HG02588 (cell line): ENCODE measurements around the gene TTC22.
A peak's percentile ranks its signal among the peaks of the same experiment; 100 is the strongest.

ENCODE experiments used
- ATAC-seq: cut with Tn5 transposase; IDR thresholded peaks from one replicate; pipeline ENCODE4 v1.9.1; 2021; ENCODE audit warnings: mild to moderate bottlenecking, moderate library complexity; ENCODE audit not compliant: unreplicated experiment

Gene TTC22

GRCh38 chr1:54810153-54810942 lies 9.2 kb upstream of the TTC22 start:
- ATAC-seq: peak; percentile 55

GRCh38 chr1:54809496-54810074 lies 8.5 kb upstream of the TTC22 start:
- no peak for ATAC-seq

GRCh38 chr1:54808443-54809207 lies 7.5 kb upstream of the TTC22 start:
- ATAC-seq: no peak

- no peak for ATAC-seq
Observed at GRCh38 chr1:54807756-54808155, 6.6 kb upstream of the TTC22 start.

DNA sequence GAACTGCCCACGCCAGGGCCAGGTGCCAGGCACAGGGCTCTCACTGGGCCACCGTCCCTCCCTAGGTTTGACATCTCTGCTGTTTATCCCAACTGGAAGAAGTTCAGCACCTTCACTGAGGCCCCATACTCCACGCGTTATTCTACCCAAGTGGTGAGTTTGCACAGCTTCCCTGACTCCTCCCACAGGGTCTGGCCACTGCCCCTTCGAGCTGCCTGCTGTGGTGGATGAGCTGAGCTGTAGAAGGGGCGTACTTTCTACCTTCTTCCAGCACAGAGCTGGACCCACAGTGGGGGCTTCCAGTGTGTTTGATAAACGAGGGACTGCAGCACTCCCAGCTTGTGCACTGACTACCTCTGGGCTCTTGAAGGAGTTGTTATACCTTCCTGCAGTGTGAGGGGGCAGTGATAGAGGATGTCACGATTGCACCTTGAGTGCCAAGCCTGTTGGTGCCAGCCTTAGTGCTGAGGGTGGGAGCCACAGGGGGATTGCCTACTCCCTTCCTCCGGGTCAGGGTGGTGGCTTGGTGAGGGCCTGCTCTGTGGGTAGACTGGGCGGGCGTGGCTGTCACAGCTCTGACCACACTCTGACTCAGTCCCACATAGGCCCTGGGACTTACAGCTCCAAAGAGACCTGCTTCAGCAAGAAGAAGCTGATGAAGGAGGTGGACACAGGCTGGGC lies 5.9 kb upstream of the TTC22 start:
- ATAC-seq: no peak

DNA sequence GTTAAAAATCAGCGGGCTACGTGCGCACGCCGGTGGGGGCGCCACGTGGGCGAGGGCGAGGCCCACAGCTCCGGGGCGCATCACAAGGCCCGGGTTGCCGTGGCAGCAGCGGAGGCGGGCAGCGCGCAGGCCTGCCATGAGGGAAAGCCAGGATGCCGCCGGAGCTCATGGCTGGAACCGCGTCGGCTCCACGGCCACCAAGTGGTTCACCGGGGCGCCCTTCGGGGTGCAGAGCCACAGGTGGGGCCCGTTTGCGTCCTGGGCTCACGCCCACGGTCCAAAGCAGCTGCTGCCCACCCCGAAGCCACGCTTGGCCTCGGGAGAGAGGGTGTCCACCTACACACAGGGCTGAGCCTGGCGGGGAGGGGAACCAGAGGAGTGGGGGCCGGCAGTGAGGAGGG lies 4.9 kb upstream of the TTC22 start:
- ATAC-seq: no peak

- no peak for ATAC-seq
Observed at GRCh38 chr1:54805466-54805865, 4.3 kb upstream of the TTC22 start.

DNA sequence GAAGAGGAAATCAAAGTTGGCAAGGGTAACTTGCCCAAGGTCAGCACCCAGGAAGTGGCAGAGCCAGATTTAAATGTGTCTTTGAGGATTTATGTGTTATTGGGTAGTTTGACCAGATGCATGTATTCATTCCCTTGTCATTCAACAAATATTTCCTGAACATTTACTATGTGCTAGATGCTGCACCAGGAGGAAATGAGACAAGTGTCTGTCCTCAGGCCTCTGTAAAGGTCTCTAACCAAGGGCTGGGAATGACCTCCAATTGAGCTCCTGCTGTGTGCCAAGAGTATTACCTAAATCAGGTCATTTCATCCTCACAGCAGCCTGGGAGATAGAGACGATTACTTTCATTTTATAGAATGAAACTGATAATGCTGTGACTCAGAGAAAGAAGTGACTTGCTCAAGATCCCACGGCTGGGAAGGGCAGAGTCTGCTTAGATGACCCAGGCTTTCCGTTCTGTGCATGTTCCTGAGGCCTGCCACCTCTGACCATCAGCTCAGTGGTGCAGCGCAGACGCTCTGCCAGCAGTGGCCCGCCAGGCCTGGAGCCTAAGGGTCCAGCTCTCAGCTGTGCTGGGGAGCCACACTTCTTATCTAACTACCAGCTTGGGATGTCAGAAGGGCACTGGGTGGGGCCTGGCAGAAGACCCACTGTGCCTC lies 3.5 kb upstream of the TTC22 start:
- no peak for ATAC-seq

DNA sequence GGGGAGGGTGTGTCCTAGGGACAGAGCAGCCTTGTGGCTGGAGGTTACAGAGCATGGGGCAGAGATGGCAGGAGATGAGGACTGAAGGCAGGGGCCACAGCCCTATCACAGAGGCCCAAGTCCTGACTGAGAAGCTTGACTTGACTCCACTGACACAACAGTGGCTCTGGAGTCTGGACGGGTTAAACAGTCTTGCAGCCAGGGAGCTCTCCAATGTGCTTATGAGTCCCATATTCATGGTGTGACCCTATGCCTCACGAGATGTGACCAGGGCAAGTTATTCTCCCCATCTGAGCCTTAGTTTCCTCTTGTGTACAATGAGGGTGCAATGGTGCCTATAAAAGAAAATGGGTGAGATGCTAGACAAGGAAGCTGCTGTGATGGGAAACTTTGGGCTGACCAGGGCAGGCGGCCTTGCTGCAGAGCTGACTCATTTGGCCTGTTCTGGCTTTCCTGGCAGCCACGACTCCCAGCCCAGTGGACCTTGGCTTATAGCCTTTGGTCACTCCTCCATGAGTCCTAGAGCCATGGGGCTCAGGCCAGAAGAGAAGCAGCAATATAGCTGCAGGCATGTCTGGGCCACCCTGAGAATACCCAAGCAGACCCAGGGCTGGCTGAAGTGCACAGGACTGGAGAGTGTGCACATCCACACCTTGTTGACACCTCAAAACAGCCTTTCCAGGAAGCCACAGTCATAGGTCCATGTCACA lies 2.8 kb upstream of the TTC22 start:
- ATAC-seq: no peak

GRCh38 chr1:54800041-54800898 lies 853 bp downstream of the TTC22 start:
- no peak for ATAC-seq

DNA sequence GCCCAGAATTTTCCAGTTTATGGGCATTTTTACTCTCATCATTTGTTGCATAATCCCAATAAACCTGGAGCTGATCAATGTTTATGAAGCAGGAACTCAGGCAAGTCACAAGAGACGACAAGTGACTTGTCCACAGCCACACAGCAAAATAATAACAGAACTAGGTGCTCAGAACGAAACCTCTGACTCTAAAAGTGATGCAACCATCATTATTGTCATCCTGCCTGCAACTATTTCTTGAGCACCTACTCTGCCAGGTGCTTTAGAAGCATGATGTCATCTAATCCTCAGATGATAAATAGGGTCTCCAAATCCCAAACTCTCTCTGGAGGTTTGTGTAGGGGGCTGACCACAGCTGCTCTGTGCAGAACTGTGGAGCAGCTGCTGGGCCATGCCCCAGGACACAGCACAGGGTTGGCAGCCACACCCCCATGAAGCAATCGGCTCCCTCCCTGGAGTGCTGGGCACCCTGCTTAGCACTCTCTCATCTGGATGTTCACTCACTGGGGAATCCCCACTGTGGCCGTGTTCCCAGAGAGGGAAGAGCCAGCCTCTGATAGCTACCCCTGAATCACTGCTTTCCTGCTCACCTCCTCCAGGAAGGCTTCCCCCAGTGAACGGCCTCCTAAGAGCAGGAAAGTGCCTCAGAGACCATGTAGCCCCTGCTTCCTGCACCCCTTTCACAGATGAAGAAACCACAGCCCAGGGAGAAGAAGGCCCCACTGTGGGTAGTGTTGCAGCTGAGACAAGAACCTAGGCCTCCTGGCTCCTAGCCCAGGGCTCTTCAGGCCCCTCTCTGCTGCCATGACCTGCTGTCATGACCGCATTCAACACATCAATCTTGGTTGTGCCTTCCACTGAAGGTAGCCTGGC lies 2.1 kb downstream of the TTC22 start:
- no peak for ATAC-seq

DNA sequence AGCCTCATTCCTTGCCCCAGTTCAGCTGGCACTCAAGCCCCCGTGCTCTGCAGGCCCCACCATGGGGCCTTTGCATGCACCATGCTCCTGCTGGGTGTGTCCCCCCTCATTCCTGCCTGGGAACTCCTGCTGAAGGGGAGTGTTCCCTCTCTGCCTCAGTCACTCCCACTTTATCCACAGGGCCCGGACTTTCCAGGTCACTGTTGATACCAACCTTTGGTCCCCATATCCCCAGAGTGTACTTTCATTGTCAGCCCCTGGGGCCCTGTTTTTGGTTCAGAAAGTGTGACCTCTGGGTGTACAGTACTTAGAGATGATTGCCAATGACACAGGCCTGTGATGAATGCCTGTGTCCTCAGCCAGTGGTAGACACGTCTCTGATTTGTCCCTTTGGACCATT lies 2.9 kb downstream of the TTC22 start:
- ATAC-seq: no peak

DNA sequence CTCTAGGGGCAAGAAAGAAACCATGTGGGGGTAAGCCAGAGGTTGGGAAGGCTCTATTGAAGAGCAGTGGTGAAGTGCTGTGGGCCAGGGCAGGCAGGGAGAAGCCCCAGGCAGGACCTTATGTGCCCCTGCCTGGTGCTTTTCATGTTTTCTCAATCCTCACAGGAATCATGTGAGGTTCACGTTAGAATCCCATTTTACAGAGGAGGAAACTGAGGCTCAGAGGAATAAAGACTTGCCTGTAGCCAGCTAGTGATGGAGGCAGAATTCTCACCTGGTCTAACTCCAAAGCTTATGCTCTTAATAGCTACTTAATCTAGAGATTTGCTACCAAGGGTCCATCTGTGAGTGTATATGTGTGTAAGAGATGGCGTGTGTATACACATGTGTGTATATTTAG lies 4.2 kb downstream of the TTC22 start:
- no peak for ATAC-seq

DNA sequence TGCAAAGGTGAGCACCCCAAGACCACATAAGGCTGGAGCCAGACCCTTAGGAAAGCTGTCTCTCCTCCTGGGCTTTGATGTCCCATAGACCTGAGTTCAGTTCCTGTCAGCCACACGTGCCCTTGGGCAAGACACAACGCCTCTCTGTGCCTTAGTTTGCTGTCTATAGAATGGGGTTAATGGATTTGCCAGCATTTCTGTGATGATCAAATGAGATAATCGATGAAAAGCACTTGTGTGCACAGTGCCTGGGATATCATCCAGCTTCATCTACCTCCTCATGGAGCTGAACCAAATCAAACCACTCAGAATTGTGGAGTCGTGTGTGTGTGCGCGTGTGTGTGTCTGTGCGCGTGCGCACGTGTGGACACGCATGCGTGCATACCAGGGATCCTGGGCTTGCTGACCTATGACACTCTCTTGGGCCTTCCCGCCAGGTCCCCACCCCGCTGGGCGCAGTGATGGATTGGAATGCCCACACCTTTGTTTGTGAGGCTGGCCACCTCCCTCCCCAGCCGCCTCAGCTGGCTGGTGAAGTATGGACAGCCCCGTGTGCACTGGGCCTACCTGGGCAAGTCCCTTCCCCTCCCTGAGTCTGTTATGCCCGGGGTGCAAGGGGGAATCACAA lies 5.2 kb downstream of the TTC22 start:
- no peak for ATAC-seq

GRCh38 chr1:54795356-54795665 lies 5.8 kb downstream of the TTC22 start:
- ATAC-seq: no peak

DNA sequence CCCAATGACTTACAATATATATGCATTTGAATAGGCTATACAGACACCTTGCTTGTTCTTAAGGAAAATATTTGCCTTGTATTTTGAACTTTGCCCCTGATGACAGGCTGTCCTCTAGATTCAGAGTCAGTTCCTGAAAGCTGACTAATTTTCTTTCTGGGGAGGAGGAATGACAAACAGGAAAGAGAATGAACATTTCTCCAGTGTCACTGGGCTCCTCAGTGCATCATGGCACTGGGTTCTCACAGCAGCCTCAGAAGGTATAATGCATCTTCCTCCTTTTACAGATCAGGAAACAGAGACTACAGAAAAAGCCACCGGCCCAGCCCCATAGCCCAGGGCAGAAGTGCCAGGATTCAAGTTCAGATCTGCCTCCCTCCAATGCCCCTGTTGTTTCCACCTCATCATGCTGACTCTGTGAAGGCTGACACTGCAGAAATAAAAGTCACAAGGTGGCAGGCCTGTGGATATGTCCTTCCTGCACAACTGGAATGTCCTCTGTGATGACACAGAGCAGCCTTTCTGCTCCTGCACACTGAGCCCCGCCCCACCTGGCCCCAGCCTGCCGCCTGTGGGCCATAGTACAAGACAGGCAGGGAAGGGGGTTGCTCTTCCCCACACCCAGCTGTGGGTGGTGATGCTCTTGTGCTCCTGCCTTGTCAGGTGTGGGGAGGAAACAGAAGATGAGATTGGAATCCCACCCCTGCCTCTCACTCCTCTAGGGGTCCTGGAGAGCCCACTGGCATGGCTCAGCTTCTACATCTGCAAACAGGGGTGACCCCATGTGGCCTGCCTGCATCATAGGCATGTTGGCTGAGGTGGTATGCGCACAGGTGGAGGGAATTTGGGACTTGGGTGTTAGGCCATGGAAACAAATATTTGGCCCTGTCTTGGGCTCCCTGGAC lies 6.4 kb downstream of the TTC22 start:
- no peak for ATAC-seq

GRCh38 chr1:54792686-54793282 lies 8.3 kb downstream of the TTC22 start:
- no peak for ATAC-seq
